ENCODE data around the gene ZC3H13.

ZC3H13 gene

GRCh38 chr13:46071590-46072249 lies 19.2 kb upstream of the ZC3H13 start:
- no peaks in the 10 kb centered on the region for H4K20me1 ChIP-seq
- H3K27me3 ChIP-seq = no peaks in the 10 kb centered on the region
- no peak overlapping the region for H3K4me3 ChIP-seq
- no peak overlapping the region for H3K27ac ChIP-seq
- no peak overlapping the region for H3K4me2 ChIP-seq
- H3K36me3 ChIP-seq = no peaks in the 10 kb centered on the region
- TF ChIP-seq Cebpa-rat (IDR thresholded peaks at IDR 0.05) = no peak
- H3K9ac ChIP-seq = no peak overlapping the region
- peaks cover 16% of the 10 kb centered on the region for H3K9me3 ChIP-seq
- H3K4me1 ChIP-seq = no peaks in the 10 kb centered on the region

DNA sequence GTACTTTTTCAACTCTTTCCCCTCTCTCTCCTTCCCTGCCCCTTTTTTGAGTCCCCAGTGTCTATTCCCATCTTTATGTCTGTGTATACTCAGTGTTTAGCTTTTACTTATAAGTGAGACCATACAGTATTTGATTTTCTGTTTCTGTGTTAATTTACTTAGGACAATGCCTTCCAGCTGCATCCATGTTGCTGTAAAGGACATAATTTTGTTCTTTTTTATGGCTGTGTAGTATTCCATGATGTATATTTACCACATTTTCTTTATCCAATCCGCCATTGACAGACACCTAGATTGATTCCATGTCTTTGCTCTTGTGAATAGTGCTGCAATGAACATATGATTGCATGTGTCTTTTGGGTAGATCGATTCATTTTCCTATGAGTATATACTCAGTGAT lies 10.7 kb upstream of the ZC3H13 start:
- no peak for TF ChIP-seq Cebpa-rat (IDR thresholded peaks at IDR 0.05)
- H3K9ac ChIP-seq = no peak overlapping the region
- no peak overlapping the region for H3K27ac ChIP-seq
- no peak overlapping the region for H3K4me3 ChIP-seq
- H3K4me2 ChIP-seq = no peak overlapping the region
- H3K36me3 ChIP-seq = no peaks in the 10 kb centered on the region
- H3K27me3 ChIP-seq = no peaks in the 10 kb centered on the region
- H3K4me1 ChIP-seq = no peaks in the 10 kb centered on the region
- H4K20me1 ChIP-seq = no peaks in the 10 kb centered on the region
- H3K9me3 ChIP-seq = 0 out of 2 replicates have a peak, but pooled peaks cover 3% of the 10 kb centered on the region

GRCh38 chr13:46062185-46062584 lies 9.6 kb upstream of the ZC3H13 start:
- TF ChIP-seq Cebpa-rat (IDR thresholded peaks at IDR 0.05) = no peak
- Histone ChIP-seq H4K20me1 (no peaks in the 10 kb centered on the region), H3K27ac (no peak overlapping the region), H3K9me3 (0 out of 2 replicates have a peak, but pooled peaks cover 3% of the 10 kb centered on the region), H3K4me3 (no peak overlapping the region), H3K27me3 (no peaks in the 10 kb centered on the region), H3K4me1 (no peaks in the 10 kb centered on the region), H3K4me2 (no peak overlapping the region), H3K36me3 (no peaks in the 10 kb centered on the region), H3K9ac (no peak overlapping the region)

GRCh38 chr13:46059405-46059804 lies 6.9 kb upstream of the ZC3H13 start:
- no peaks in the 10 kb centered on the region for H3K27me3 ChIP-seq
- no peak for TF ChIP-seq Cebpa-rat (IDR thresholded peaks at IDR 0.05)

GRCh38 chr13:46058268-46058667 lies 5.7 kb upstream of the ZC3H13 start:
- Histone ChIP-seq H3K9ac (no peak overlapping the region), H3K4me3 (no peak overlapping the region), H3K36me3 (no peaks in the 10 kb centered on the region), H3K9me3 (0 out of 2 replicates have a peak, but pooled peaks cover 3% of the 10 kb centered on the region), H3K4me1 (peaks cover 5% of the 10 kb centered on the region), H3K27ac (no peak overlapping the region), H3K4me2 (no peak overlapping the region), H4K20me1 (no peaks in the 10 kb centered on the region), H3K27me3 (no peaks in the 10 kb centered on the region)
- no peak for TF ChIP-seq Cebpa-rat (IDR thresholded peaks at IDR 0.05)

More at GRCh38 chr13:46059405-46059804, 6.9 kb upstream of the ZC3H13 start:
- H3K4me3 ChIP-seq = no peak overlapping the region
- H4K20me1 ChIP-seq = no peaks in the 10 kb centered on the region
- no peak overlapping the region for H3K27ac ChIP-seq
- no peak overlapping the region for H3K9ac ChIP-seq
- no peak overlapping the region for H3K4me2 ChIP-seq
- H3K36me3 ChIP-seq = no peaks in the 10 kb centered on the region
- no peaks in the 10 kb centered on the region for H3K4me1 ChIP-seq
- H3K9me3 ChIP-seq = 0 out of 2 replicates have a peak, but pooled peaks cover 3% of the 10 kb centered on the region

- H3K4me1 ChIP-seq = peaks cover 9% of the 10 kb centered on the region
- no peaks in the 10 kb centered on the region for H4K20me1 ChIP-seq
- no peak overlapping the region for H3K4me2 ChIP-seq
- H3K36me3 ChIP-seq = no peaks in the 10 kb centered on the region
- H3K9me3 ChIP-seq = no peaks in the 10 kb centered on the region
- no peak overlapping the region for H3K27ac ChIP-seq
- TF ChIP-seq Cebpa-rat (IDR thresholded peaks at IDR 0.05) = no peak
- no peaks in the 10 kb centered on the region for H3K27me3 ChIP-seq
- no peak overlapping the region for H3K4me3 ChIP-seq
- no peak overlapping the region for H3K9ac ChIP-seq
Observed at GRCh38 chr13:46057256-46058015, 4.9 kb upstream of the ZC3H13 start.

- no peak overlapping the region for H3K27ac ChIP-seq
- no peak for TF ChIP-seq Cebpa-rat (IDR thresholded peaks at IDR 0.05)
- peak overlapping the region; percentile 96 for H3K9ac ChIP-seq
- H3K9me3 ChIP-seq = no peaks in the 10 kb centered on the region
- H4K20me1 ChIP-seq = peaks cover 33% of the 10 kb centered on the region
- peak overlapping the region; percentile 84 for H3K4me2 ChIP-seq
- H3K27me3 ChIP-seq = no peaks in the 10 kb centered on the region
- no peaks in the 10 kb centered on the region for H3K36me3 ChIP-seq
- H3K4me1 ChIP-seq = peaks cover 31% of the 10 kb centered on the region
- peak overlapping the region; percentile 91 for H3K4me3 ChIP-seq
Observed at GRCh38 chr13:46053162-46054012, 841 bp upstream of the ZC3H13 start.

DNA sequence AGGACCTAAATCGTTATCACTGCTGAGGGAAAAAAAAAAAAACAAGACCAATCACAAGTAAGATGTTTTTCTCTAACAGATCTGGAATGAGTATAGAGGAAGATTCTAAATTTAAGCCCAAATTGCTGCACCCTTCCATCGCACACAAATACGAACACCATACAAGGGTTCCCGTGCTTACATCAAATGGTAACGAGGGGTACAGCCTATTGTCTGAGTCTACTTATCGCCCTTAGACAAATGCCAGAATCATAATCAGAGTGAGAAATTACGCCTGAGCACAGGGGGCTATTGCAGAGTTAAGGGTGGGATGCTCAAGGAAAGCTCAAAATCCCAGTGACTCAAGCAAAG lies 603 bp downstream of the ZC3H13 start:
- no peak for TF ChIP-seq Cebpa-rat (IDR thresholded peaks at IDR 0.05)
- Histone ChIP-seq H3K9me3 (no peaks in the 10 kb centered on the region), H3K36me3 (no peaks in the 10 kb centered on the region), H3K27ac (peak overlapping the region; percentile 96), H3K4me3 (peak overlapping the region; percentile 91), H4K20me1 (peaks cover 48% of the 10 kb centered on the region), H3K4me2 (peak overlapping the region; percentile 79), H3K4me1 (peaks cover 31% of the 10 kb centered on the region), H3K27me3 (no peaks in the 10 kb centered on the region), H3K9ac (peak overlapping the region; percentile 96)

GRCh38 chr13:46050771-46051170 lies 1.8 kb downstream of the ZC3H13 start:
- Histone ChIP-seq H3K4me1 (peaks cover 31% of the 10 kb centered on the region), H3K27ac (no peak overlapping the region), H3K36me3 (no peaks in the 10 kb centered on the region), H3K9ac (no peak overlapping the region), H4K20me1 (peaks cover 60% of the 10 kb centered on the region), H3K9me3 (no peaks in the 10 kb centered on the region), H3K27me3 (no peaks in the 10 kb centered on the region), H3K4me3 (peak overlapping the region; percentile 91), H3K4me2 (peak overlapping the region; percentile 79)
- TF ChIP-seq Cebpa-rat (IDR thresholded peaks at IDR 0.05) = no peak
